RWPE1 (cell line): Measurements from ENCODE around the gene AKT3.
A peak's percentile ranks its signal among the peaks of the same experiment; 100 is the strongest.

ENCODE experiments used
- CTCF ChIA-PET: fragments of 350-600 bp; sonication (Branson Sonifier 250); formaldehyde crosslinking; extraction: SDS; loops from one replicate; lab custom pipeline; 2021; lab: Yijun Ruan, JAX
- POLR2A ChIA-PET: fragments of 400-600 bp; formaldehyde crosslinking; extraction: SDS; loops from one replicate; lab custom pipeline; 2020; ENCODE audit warnings: antibody characterized with exemption; ENCODE audit not compliant: low non-redundant PET; lab: Yijun Ruan, JAX
- DNase-seq: peaks from one replicate; pipeline ENCODE4 v3.0.0; 2012; ENCODE audit warnings: low spot score
- H3K27ac ChIP-seq: fragments of 450-650 bp; 2 replicates; pipeline ENCODE4 v1.5.1; 2017
- CTCF ChIP-seq: fragments of 450-650 bp; conservative IDR thresholded peaks from 2 replicates; pipeline ENCODE4 v1.5.1; 2017; ENCODE audit warnings: low read depth, mild to moderate bottlenecking

AKT3 gene

GRCh38 chr1:243734308-243734695 is 115.7 kb downstream of the AKT3 start:
- no peak for DNase-seq
- ChIA-PET CTCF (no interaction called here), POLR2A (no interaction called here)
- no peak for TF ChIP-seq CTCF
- no peak overlapping the region for H3K27ac ChIP-seq

DNA sequence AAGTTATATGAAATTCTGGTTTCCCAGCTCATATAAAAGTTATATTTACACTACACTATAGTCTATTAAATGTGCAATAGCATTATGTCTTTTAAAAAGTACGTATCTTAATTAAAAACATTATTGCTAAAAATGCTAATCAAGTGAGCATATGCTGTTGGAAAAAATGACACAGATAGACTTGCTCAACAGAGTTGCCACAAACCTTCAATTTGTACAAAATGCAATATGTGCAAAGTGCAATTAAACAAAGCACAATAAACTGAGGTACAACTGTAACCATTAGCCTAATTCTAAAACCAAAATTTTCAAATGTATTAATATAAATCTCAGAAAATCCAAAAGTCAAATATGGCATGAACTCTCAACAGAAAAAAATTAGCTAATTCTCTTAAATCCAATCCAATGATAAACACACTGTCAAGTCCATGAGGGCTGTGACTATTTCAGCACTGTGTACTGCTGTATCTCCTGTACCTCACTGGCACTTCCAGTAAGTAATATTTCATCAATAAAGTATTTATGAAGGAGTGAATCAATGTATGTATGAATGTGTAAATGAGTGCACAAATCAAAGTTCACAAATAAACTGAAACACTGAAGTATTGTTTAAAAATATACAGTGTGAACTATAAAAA is 116.3 kb downstream of the AKT3 start:
- CTCF ChIA-PET, result interaction anchor here (0.6 kb wide), 1 partner anchor 88 kb away, joined by 3 read pairs; no protein-coding TSS in a partner anchor
- POLR2A ChIA-PET, result no interaction called here
- no peak for TF ChIP-seq CTCF

DNA sequence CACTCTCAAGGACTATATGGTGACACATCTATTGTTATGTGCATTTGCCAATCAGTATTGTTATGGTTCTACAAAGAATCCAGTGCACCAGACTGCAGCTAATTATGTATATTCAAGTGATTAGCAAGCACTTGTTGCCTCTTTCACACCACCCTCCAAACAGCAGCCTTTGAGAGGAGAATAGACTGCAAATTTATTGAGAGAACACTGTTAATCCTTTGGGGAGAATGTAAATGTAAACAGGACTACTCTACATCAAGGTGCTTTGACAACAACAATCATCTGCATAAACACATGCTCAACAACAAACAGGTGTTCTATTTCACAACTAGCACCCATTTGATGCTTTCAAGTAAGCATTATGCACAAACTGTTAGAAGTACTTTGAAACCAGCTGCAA is 117.4 kb downstream of the AKT3 start:
- DNase-seq, result no peak
- H3K27ac ChIP-seq, result no peak overlapping the region
- CTCF ChIA-PET, result no interaction called here
- TF ChIP-seq CTCF, result no peak
- POLR2A ChIA-PET, result no interaction called here

More for the DNA sequence above, 116.3 kb downstream of the AKT3 start:
- no peak overlapping the region for H3K27ac ChIP-seq
- no peak for DNase-seq

- no peak for DNase-seq
- ChIA-PET POLR2A (no interaction called here), CTCF (interaction anchor here (0.7 kb wide), 1 partner anchor 556 kb away, joined by 3 read pairs; no protein-coding TSS in a partner anchor)
- no peak overlapping the region for H3K27ac ChIP-seq
- no peak for TF ChIP-seq CTCF
These were observed 117.9 kb downstream of the AKT3 start for GRCh38 chr1:243731974-243732625.

DNA sequence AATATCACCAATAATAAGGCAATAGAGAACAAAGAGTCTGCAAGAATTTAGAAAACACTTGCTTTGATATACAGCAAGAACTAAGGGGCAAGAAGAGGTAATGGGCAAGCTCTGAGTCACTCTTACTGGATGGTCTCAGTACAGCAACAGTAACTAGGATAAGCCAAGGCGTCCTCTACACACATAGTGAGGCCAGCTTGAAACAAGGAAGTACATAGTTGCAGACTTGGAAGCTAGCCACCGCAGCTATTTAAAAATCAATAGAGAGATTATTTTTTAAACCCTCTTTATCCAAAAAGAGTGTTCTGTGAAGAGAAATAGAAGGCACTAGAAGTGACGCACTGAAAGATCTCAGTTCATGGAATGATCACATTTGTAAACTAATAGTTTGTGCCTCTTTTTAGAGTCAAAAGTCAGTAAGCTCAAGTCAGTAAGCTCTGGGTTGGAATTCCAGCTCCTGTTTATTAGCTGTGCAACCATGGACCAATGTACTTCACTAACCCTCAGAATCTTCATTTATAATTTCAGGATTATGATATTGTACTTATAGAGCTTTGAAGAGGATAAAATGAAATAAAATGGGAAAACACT is 118.6 kb downstream of the AKT3 start:
- no peak for DNase-seq
- POLR2A ChIA-PET, result no interaction called here
- peak overlapping the region; percentile 77 for H3K27ac ChIP-seq
- TF ChIP-seq CTCF, result no peak
- CTCF ChIA-PET, result no interaction called here

GRCh38 chr1:243730487-243731150 is 119.4 kb downstream of the AKT3 start:
- TF ChIP-seq CTCF, result no peak
- peak; percentile 18 for DNase-seq
- POLR2A ChIA-PET, result no interaction called here
- CTCF ChIA-PET, result interaction anchor here (0.5 kb wide), 1 partner anchor 79 kb away, joined by 5 read pairs; no protein-coding TSS in a partner anchor
- peak overlapping the region; percentile 77 for H3K27ac ChIP-seq
